Stimulated activated CD4-positive, alpha-beta T cell treated with anti-CD3 and anti-CD28 coated beads, Interleukin-4, amount 100 ng/mL, for 4 hours (primary cell): Measurements from ENCODE around the gene UBL4A.

Source experiments
- DNase-seq, 2 experiments: peaks; one replicate each; pipeline ENCODE4 v3.0.0-alpha.2; 2020

Gene UBL4A

DNA sequence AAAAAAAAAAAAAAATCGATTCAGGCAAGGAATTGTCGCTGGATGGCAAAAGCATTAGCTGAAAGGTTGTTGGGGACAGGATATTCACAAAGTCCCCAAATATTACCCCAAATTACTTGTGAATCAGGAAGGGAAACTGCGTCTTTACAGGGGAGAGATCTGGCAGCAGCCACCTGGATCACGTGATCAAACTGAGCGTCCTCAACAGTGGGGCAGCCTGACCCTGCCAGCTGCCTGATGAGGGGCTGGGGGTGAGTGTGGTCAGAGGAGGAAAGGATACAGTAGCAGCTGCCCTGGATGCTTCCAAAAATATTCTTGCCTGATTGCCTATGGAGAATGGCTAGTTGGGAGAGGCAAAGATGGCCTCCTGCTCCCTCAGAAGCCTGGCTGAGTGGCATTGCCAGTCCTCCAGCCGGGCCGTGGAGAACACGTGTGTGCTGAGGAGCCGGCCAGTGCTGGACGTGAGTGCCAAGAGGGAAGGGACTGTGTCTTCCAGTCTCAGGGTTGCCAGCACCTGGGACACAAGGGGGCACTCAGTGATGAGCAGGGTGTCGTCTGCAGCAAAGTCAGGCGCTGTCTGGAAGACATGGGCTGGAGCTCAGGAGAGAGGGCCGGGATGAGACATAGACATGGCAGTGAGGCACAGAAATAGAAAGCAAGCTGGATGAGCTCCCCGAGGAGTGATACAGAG, 4.4 kb downstream of the UBL4A start:
- no peak for DNase-seq

DNA sequence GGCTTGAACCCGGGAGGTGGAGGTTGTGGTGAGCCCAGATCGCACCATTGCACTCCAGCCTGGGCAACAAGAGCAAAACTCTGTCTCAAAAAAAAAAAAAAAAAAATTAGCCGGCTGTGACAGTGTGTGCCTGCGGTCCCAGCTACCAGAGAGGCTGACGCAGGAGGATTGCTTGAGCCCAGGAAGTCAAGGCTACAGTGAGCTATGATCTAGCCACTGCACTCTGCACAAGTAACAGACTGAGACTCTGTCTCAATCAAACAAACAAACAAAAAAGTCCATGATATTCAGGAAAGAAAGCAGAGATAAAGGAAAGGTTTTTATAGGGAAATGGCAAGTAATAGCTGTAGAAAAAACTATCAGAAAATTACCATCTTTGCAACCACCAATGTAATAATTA, 5.2 kb downstream of the UBL4A start:
- DNase-seq, result no peak

DNA sequence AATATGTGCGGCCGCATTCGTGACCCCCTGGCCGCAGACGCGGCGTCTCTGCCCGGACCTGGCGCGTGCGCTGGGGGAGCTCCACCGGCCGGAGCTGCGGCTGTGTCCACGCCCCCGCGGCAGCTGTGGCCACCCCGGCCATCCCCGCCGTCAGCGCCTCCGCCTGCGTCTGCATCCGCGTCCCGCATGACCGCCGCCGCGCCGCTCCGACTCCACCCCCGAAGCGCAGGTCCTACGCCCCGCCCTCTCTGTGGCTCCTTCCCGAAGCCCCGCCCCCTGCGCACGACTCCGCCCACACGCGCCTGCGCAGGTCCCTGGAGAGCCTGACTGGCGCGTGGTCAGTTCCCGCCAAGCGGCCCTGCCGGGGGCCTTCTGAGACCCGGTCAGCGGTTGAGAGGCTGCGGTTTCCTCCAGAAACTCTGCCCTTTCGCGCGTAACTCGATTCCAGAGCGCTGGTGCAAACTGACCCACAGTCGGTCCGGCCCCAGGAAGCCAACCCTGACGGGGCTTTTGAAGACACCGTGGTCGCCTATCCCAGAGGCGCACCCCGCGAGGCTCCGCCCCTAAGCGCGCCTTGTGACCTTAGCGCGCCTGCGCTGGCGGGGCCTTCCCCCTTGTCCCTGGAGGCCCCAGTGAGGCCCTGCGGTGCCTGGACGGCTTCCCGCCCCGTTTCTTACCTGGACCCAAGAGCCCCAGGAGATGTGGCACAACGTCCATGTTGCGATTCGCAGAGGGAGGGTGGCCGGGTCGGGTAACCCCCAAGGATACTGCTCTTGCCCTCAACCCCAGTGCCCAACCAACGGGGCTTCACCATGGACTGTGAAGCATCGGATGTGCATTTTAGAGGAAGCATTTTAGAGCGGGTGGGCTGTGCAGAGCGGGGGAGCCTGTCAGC, 7.4 kb downstream of the UBL4A start, which contains the start of gene LAGE3:
LAGE3 (minus strand) TSS at position 554 of the 895 bp plus-strand sequence; CDS start at position 188, 366 bp downstream.
- DNase-seq, result peak; percentile 89 to 92

GRCh38 chrX:154477891-154478477, 8.4 kb downstream of the UBL4A start:
- no peak for DNase-seq

DNA sequence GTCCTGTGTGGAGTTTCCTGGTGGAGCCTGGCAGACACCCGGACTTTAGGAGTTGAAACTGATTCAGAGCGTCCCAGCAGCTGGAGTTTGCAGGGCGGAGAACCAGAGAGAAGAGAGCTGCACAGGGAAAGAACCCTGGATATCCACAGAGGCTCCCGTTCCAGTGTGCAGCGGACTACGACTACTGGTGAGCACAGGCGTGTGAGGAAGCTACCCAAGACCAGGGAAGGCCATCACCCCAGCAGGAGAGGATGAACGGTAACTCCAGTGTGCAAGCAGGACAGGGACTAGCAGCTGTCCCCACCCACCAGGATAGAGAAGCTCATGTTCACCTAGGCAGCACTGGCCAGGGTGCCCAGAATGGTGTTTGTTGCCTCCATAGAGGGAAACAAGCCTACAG, 9.6 kb downstream of the UBL4A start:
- no peak for DNase-seq

- no peak for DNase-seq
Measured at GRCh38 chrX:154473683-154474082, 12.7 kb downstream of the UBL4A start.

DNA sequence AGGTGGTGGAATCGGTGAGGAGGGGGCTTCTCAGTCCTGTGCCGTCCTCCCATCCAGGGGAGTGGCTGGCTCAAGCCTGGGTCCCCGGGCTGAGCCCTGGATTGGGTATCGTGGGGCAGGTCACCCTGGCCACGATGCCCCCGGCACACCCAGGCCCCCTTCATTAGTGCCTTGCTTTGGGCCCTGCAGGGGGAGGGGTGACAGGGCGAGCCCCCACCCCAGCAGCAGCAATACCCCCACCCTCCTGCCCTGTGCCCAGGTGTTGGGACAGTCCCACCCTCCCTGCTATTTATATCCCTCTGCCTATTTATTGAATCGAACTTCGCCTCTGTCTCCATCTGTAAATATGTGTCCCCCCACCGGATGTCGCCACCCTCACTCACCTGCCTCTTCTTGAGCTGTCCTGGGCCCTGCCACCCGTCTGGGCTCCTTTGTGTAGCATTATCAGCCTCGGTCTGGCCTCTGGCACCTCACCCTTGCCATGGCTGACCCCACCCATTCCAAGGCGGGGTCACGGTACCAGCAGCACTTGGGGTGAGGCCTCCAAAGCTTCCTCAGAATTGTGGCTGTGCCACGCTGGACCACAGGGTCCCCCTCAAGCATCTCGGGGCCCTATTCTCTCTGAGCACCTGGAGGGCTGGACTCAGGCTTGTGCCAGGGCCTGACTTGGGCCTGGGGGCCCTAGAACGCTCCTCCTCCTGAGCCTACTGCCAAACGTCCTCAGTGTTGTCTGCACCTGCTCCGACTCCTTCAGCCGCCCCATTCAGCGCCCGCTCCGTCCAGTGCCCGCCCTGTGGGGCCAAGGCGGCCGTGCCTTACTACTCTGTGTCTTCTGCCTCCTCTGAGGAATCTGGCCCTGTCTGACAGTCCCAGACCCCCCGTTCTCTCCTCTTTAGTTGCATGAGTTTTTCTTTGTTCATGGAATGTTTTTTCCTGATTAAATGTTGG, 13.5 kb downstream of the UBL4A start:
- no peak for DNase-seq

GRCh38 chrX:154471839-154472684, 14.4 kb downstream of the UBL4A start:
- DNase-seq, result no peak

- no peak for DNase-seq
Measured at GRCh38 chrX:154470914-154471568, 15.4 kb downstream of the UBL4A start.

DNA sequence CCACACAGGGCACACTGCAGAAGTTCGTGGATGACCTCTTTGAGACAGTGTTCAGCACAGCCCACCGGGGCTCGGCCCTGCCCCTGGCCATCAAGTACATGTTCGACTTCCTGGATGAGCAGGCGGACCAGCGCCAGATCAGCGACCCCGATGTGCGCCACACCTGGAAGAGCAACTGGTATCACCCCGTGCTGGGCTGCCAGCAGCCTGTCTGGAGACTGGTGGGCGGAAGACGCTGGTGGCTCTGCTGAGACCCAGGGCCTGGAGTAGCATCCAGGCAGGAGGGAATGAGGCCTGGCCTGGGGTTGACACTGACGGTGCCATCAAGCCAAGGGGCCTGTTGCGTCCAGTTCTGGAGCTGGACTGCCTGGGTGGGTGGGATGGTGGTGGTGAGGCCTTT, 16.0 kb downstream of the UBL4A start:
- no peak for DNase-seq

GRCh38 chrX:154469880-154470279, 16.5 kb downstream of the UBL4A start:
- no peak for DNase-seq

DNA sequence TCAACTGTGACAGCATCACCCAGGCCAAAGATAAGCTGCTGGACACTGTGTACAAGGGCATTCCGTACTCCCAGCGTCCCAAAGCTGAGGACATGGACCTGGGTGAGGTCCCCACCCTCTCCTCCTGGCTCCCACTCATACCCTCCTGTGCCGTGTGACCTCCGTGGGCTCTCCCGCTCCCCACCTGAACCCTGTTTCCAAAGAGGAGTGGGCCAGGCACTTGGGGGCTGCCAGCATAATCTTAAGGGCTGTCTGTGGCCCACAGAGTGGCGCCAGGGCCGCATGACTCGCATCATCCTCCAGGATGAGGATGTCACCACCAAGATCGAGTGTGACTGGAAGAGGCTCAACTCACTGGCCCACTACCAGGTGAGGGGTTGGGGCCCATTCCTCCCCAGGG, 17.3 kb downstream of the UBL4A start:
- DNase-seq, result no peak

DNA sequence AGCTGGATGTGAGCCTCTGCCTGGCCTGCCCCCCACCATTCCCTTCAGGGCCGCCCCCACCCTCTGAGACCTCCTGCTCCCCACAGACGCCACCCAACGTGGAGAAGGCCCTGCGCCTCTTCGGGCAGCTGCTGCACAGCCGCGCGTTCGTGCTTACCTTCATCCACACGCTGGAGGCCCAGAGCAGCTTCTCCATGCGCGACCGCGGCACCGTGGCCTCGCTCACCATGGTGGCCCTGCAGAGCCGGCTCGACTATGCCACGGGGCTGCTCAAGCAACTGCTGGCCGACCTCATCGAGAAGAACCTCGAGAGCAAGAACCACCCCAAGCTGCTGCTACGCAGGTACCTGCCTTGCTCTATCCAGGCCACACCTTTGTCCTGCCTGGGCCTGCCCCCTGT, 18.2 kb downstream of the UBL4A start:
- no peak for DNase-seq

DNA sequence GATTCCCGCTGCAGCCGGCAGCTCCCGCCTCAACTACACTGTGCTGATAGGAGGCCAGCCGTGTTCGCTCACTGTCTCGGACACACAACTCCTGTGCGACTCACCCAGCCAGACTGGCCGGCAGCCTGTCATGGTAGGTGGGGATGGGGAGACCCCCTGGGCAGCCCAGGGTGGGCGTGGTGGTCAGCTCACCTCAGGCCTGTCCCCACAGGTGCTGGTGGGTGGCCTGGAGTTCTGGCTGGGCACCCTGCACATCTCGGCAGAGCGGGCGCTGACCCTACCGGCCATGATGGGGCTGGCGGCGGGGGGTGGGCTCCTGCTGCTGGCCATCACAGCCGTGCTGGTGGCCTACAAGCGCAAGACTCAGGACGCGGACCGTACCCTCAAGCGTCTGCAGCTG, 18.9 kb downstream of the UBL4A start:
- DNase-seq, result no peak

GRCh38 chrX:154466907-154467306, 19.5 kb downstream of the UBL4A start:
- no peak for DNase-seq

GRCh38 chrX:154466036-154466435, 20.4 kb downstream of the UBL4A start:
- no peak for DNase-seq

GRCh38 chrX:154465601-154466000, 20.8 kb downstream of the UBL4A start:
- DNase-seq, result no peak

GRCh38 chrX:154464806-154465365, 21.5 kb downstream of the UBL4A start:
- no peak for DNase-seq

DNA sequence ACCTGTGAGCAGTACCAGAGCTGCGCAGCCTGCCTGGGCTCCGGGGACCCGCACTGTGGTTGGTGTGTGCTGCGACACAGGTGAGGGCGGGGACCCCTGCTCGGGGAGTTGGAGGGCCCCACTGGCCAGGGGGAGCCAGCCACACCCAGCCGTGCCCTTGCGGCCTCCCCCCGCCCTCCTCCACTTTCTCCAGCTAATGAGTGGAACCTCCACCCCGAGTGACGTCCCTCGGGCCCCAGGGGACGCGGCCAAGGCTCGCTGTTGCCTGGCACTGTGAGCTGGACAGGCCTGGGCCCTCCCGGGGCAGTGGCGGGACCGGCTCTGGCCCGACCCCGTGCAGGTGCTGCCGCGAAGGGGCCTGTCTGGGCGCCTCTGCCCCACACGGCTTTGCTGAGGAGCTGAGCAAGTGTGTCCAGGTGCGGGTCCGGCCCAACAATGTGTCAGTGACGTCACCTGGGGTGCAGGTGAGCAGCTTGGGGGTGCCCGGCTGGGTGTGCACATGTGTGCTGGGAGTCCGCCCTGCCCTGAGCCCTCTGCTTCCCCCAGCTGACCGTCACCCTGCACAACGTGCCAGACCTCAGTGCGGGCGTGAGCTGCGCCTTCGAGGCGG, 22.7 kb downstream of the UBL4A start:
- no peak for DNase-seq

- no peak for DNase-seq
Measured at GRCh38 chrX:154462396-154462795, 24.0 kb downstream of the UBL4A start.
